T-helper 9 cell (primary cell): ENCODE results near the gene MDH1B.
A peak's percentile ranks its signal among the peaks of the same experiment; 100 is the strongest.

ENCODE experiments used
- DNase-seq: peaks from one replicate; pipeline ENCODE4 v3.0.0-alpha.2; 2020

MDH1B gene

DNA sequence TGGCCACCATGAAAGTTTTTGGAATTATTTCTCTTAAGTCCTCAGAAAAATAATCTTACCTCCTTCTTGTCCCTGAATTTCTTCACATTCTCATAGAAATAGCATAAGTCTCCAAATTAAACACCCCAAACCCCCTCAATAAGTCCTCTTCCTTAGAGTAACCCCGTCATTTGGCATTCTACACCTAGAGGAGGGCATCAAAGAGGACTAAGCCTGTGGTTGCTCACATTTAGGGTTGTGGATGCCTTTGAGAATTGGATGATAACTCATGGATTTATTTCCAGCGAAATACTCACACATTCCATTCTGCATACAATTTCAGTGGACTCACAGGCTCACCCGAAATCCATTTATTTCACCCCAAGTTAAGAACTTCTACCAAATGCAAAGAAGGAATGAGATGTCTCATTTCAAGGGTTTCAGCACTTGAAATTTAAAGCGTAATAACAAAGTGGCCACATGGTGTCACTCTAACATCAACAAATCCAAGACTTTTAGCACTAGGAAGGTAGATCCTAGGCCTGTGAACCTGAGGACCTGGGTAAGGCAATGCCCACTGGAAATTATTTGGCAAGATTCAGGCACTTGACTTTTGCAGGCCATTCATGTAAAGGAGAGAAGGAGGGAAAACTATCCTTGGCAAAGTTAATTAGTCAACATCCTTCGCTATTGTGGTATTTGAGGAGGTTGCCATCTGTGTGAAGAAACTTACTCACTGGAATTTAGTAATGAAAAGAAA lies 71.6 kb downstream of the MDH1B start:
- peak; percentile 4 for DNase-seq

DNA sequence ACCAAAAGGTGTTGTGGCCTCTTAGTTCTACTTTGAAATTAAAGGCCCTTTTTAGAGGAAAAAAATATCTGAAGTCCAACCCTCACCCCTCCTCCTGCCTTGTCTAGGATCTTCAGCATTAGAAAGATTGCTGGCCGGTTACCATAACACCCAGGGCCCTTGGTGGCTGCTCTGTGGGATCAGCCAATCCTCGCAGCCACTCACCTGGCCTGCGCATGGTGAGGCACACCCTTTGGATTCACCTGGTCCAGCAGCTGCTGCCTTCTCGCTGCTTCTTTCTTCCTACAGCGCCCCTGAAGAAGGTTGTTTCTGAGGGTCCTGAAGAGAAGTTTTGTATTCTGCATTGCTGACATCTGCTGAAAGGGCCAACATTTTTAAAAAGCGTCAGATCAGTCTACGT lies 72.2 kb downstream of the MDH1B start:
- no peak for DNase-seq

DNA sequence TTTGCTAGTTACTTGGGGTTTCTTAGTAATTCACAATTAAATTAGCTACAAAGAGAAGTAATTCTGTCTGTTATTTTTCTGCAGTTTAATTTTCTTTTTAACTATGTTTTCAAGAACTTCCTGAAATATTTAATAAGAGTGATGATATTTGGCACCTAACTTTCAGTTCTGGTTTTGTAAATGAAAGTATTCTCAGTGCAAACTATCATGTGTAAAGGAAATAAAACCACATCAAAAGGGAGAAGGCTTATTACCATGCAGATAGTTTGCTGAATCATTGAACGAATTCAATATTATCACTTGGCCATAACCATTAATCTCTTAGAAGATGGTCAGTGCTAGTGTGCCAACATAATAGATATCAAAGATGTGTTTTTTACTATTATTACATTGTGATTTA lies 76.1 kb downstream of the MDH1B start:
- no peak for DNase-seq

DNA sequence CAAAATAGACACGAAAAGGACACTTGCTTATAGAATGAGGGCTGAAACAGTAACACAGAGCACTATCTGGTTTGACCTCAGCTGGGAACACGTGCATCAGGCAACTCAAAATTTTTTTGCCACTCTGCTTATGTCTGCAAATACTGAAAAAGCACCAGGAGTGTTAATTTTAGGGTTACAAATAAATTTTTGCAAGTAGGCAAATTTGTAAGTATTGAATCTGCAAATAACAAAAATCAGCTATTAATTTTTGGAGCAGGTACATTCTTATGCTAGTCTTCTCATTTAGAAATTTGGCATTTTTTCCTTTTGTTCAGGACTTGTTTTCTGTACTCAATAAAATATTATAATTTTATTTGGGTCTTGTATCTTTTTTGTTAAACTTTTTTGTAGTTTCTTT lies 76.7 kb downstream of the MDH1B start:
- no peak for DNase-seq
